C4-2B (cell line): Measurements from ENCODE around the gene EID2B.

Source experiments
- CTCF ChIP-seq: fragments of 450-650 bp; conservative IDR thresholded peaks from 2 replicates; pipeline ENCODE4 v1.5.1; 2017; ENCODE audit warnings: mild to moderate bottlenecking
- ZFX ChIP-seq: fragments of 450-650 bp; IDR thresholded peaks from 2 replicates; pipeline ENCODE4 v1.6.1; 2017

- TF ChIP-seq CTCF = no peak
- TF ChIP-seq ZFX = no peak
These were observed 19.7 kb downstream of the EID2B start for GRCh38 chr19:39512988-39513387.
